DND-41 (cell line): ENCODE measurements around the gene LTBR.

ENCODE experiments used
- ATAC-seq: fragments of 200-7000 bp; cut with Tn5 transposase; 3 replicates; pipeline ENCODE4 v1.9.1; 2021; ENCODE audit warnings: low read depth; ENCODE audit not compliant: insufficient read depth
- DNase-seq: peaks from one replicate; pipeline ENCODE4 v3.0.0-alpha.2; 2020
- H2AFZ ChIP-seq: 2 replicates; pipeline ENCODE4 v1.6.0; 2012; ENCODE audit warnings: low read depth, low read length
- H3K27ac ChIP-seq: 2 replicates; pipeline ENCODE4 v1.5.1; 2012; ENCODE audit warnings: low read length, inconsistent platforms
- H3K27me3 ChIP-seq: fragments of 200-600 bp; sonication (generic); 2 replicates; pipeline ENCODE4 v1.6.0; 2012; ENCODE audit warnings: low read length, mild to moderate bottlenecking, inconsistent platforms; ENCODE audit not compliant: insufficient read depth, poor library complexity
- H3K36me3 ChIP-seq: 2 replicates; pipeline ENCODE4 v1.5.1; 2012; ENCODE audit warnings: low read length, inconsistent platforms; ENCODE audit not compliant: insufficient read depth
- H3K4me1 ChIP-seq: 2 replicates; pipeline ENCODE4 v1.5.1; 2012; ENCODE audit warnings: mild to moderate bottlenecking, low read length; ENCODE audit not compliant: insufficient read depth
- H3K4me2 ChIP-seq: 2 replicates; pipeline ENCODE4 v1.6.0; 2012; ENCODE audit warnings: mild to moderate bottlenecking, moderate library complexity, low read length, inconsistent platforms; ENCODE audit not compliant: insufficient read depth
- H3K4me3 ChIP-seq, 2 experiments: fragments of 200-600 bp in 1 of 2; shearing (Covaris generic) in 1 of 2; 2 replicates each; pipeline ENCODE4 v1.5.1; 2012 to 2016; ENCODE audit warnings: inconsistent platforms in 2 of 2, low read length in 2 of 2, mild to moderate bottlenecking in 2 of 2, low read depth in 1 of 2, moderate library complexity in 1 of 2
- H3K79me2 ChIP-seq: 2 replicates; pipeline ENCODE4 v1.6.0; 2012; ENCODE audit warnings: low read length, inconsistent platforms; ENCODE audit not compliant: insufficient read depth
- H3K9ac ChIP-seq: 2 replicates; pipeline ENCODE4 v1.6.0; 2012; ENCODE audit warnings: low read depth, mild to moderate bottlenecking, inconsistent platforms, low read length, moderate library complexity
- H3K9me3 ChIP-seq: 2 replicates; pipeline ENCODE4 v1.5.1; 2012; ENCODE audit warnings: low read length, moderate library complexity, mild to moderate bottlenecking, inconsistent platforms; ENCODE audit not compliant: insufficient read depth, severe bottlenecking
- H4K20me1 ChIP-seq: 2 replicates; pipeline ENCODE4 v1.6.0; 2012; ENCODE audit warnings: low read length; ENCODE audit not compliant: insufficient read depth
- EZH2 ChIP-seq: IDR thresholded peaks from 3 replicates; pipeline ENCODE4 v1.6.1; 2012; ENCODE audit warnings: borderline replicate concordance, low read depth, mild to moderate bottlenecking, moderate library complexity, low read length, inconsistent platforms; ENCODE audit not compliant: severe bottlenecking
- TF ChIP-seq, protein P1 (sequence below): IDR thresholded peaks from 2 replicates; pipeline ENCODE4 v1.5.1; 2012; ENCODE audit warnings: borderline replicate concordance, low read length, moderate library complexity, mild to moderate bottlenecking; ENCODE audit not compliant: poor library complexity, severe bottlenecking; ENCODE audit errors: extremely low read depth

Gene LTBR

DNA sequence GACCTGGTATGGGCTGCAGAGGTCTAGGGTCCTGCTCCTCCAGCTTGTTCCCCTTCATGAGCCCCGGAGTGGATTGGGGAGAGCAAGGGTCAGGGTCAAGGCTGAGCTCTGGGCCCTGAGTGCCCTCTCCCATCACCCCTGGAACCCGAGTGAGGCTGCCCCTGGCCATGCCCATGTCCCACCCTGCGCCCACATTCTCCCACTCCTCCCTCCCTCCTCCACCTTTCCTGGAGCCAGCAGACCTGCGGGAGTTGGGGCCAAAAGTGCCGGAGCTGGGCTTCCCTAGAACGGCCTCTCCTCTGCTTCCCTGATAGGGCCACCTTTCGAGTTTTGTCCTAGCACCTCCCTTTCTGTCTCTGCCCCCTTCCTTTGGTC is 9.2 kb upstream of the LTBR start:
- DNase-seq (no peak), ATAC-seq (no peak)
- Histone ChIP-seq H3K27me3 (no peaks in the 10 kb centered on the region), H3K9me3 (no peaks in the 10 kb centered on the region), H3K4me3 (no peak overlapping the region), H3K79me2 (no peaks in the 10 kb centered on the region), H3K36me3 (no peaks in the 10 kb centered on the region), H4K20me1 (no peaks in the 10 kb centered on the region), H3K9ac (no peak overlapping the region), H2AFZ (no peak overlapping the region), H3K4me1 (peaks cover 9% of the 10 kb centered on the region), H3K4me2 (no peak overlapping the region), H3K27ac (no peak overlapping the region)
- TF ChIP-seq EZH2, result no peak
- TF ChIP-seq, protein P1, sequence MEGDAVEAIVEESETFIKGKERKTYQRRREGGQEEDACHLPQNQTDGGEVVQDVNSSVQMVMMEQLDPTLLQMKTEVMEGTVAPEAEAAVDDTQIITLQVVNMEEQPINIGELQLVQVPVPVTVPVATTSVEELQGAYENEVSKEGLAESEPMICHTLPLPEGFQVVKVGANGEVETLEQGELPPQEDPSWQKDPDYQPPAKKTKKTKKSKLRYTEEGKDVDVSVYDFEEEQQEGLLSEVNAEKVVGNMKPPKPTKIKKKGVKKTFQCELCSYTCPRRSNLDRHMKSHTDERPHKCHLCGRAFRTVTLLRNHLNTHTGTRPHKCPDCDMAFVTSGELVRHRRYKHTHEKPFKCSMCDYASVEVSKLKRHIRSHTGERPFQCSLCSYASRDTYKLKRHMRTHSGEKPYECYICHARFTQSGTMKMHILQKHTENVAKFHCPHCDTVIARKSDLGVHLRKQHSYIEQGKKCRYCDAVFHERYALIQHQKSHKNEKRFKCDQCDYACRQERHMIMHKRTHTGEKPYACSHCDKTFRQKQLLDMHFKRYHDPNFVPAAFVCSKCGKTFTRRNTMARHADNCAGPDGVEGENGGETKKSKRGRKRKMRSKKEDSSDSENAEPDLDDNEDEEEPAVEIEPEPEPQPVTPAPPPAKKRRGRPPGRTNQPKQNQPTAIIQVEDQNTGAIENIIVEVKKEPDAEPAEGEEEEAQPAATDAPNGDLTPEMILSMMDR, result no peak

- H4K20me1 ChIP-seq, result no peaks in the 10 kb centered on the region
- DNase-seq, result no peak
- H3K36me3 ChIP-seq, result no peaks in the 10 kb centered on the region
- no peak within 1 kb of the TSS for H3K27ac ChIP-seq
- H3K79me2 ChIP-seq, result no peaks in the 10 kb centered on the region
- H2AFZ ChIP-seq, result no peak within 1 kb of the TSS
- no peaks in the 10 kb centered on the region for H3K9me3 ChIP-seq
- H3K27me3 ChIP-seq, result no peaks in the 10 kb centered on the region
- no peak within 1 kb of the TSS for H3K4me3 ChIP-seq
- no peak within 1 kb of the TSS for H3K4me2 ChIP-seq
- TF ChIP-seq, protein P1, result no peak
- TF ChIP-seq EZH2, result no peak
- H3K9ac ChIP-seq, result no peak within 1 kb of the TSS
- peaks cover 9% of the 10 kb centered on the region for H3K4me1 ChIP-seq
- no peak for ATAC-seq
These were observed 8.5 kb upstream of the LTBR start, which contains the start of gene SCNN1A for GRCh38 chr12:6375269-6376078. TSS of gene SCNN1A (minus strand) at chr12:6375563. CDS start at chr12:6374783, 780 bp downstream.

- Histone ChIP-seq H4K20me1 (no peaks in the 10 kb centered on the region), H3K27ac (0 out of 2 replicates have a peak overlapping the region, but pooled peaks have one; percentile 9), H3K9me3 (no peaks in the 10 kb centered on the region), H2AFZ (no peak overlapping the region), H3K9ac (no peak overlapping the region), H3K27me3 (peaks cover 4% of the 10 kb centered on the region), H3K79me2 (no peaks in the 10 kb centered on the region), H3K36me3 (no peaks in the 10 kb centered on the region), H3K4me2 (no peak overlapping the region), H3K4me1 (peaks cover 9% of the 10 kb centered on the region), H3K4me3 (no peak overlapping the region)
- DNase-seq (no peak), ATAC-seq (peak; percentile 55)
- TF ChIP-seq EZH2, result no peak
- TF ChIP-seq, protein P1, result no peak
These were observed 7.7 kb upstream of the LTBR start for GRCh38 chr12:6376079-6376869.
